HepG2 (cell line): ENCODE data around the gene MAPK6. TPM values are rescaled to one million over a fixed set of nuclear protein-coding genes. Genes with fewer than 3 reads are reported as not detected.
A peak's percentile ranks its signal among the peaks of the same experiment; 100 is the strongest.

Source experiments
- ATAC-seq: fragments of 200-7000 bp; cut with Tn5 transposase; 3 replicates; pipeline ENCODE4 v1.9.1; 2020; ENCODE audit warnings: mild to moderate bottlenecking, moderate library complexity
- BruUV-seq: library from RNA; stranded (reverse); fragments of 400-500 nt; replicated peaks from 2 replicates; lab custom pipeline; 2021; lab: Mats Ljungman, UMichigan
- CTCF ChIA-PET: fragments of 300-600 bp; formaldehyde crosslinking; extraction: SDS; loops from one replicate; lab custom pipeline; 2021; ENCODE audit warnings: low total read pairs, inconsistent platforms, low intra/inter-chr PET ratio; lab: Yijun Ruan, JAX
- POLR2A ChIA-PET: fragments of 350-600 bp; sonication (Branson Sonifier 250); formaldehyde crosslinking; loops from one replicate; lab custom pipeline; 2020; ENCODE audit warnings: antibody characterized with exemption, inconsistent platforms; lab: Yijun Ruan, JAX
- DNase-seq: peaks from one replicate; pipeline ENCODE4 v3.0.0-alpha.2; 2015; ENCODE audit warnings: low spot score
- FAIRE-seq: peaks from 3 replicates; lab custom pipeline; 2011; peaks lifted over from hg19 to GRCh38; lab: Jason Lieb, UNC
- H2AFZ ChIP-seq: one replicate; pipeline ENCODE4 v1.6.1; 2011; ENCODE audit warnings: low read length, inconsistent platforms
- H3K27ac ChIP-seq: fragments of 300-600 bp; 3 replicates; pipeline ENCODE4 v1.8.0; 2011; ENCODE audit warnings: mixed run types, mild to moderate bottlenecking, mixed read lengths, low read length, inconsistent platforms; ENCODE audit not compliant: insufficient read depth; ENCODE audit errors: extremely low read length
- H3K27me3 ChIP-seq, 2 experiments: fragments of 200-600 bp in 1 of 2; 2 replicates in 1 of 2; 3 replicates in 1 of 2; pipeline versions ENCODE4 v1.6.0 to v1.8.0; 2011; ENCODE audit warnings: low read length in 2 of 2, mild to moderate bottlenecking in 2 of 2, moderate library complexity in 2 of 2, inconsistent platforms in 1 of 2; ENCODE audit not compliant: insufficient read depth in 2 of 2, control insufficient read depth in 1 of 2
- H3K36me3 ChIP-seq, 2 experiments: fragments of 200-600 bp in 1 of 2; replicated peaks in 1 of 2; 2 replicates in 1 of 2; 3 replicates in 1 of 2; pipeline versions ENCODE4 v1.5.1 to v1.8.0; 2011; ENCODE audit warnings: low read length in 2 of 2, inconsistent platforms in 1 of 2; ENCODE audit not compliant: insufficient read depth in 2 of 2, control insufficient read depth in 1 of 2
- H3K4me1 ChIP-seq: 2 replicates; pipeline ENCODE4 v1.5.1; 2012; ENCODE audit warnings: low read length, inconsistent platforms; ENCODE audit not compliant: insufficient read depth
- H3K4me2 ChIP-seq: 2 replicates; pipeline ENCODE4 v1.6.0; 2011; ENCODE audit warnings: low read depth, low read length, inconsistent platforms
- H3K4me3 ChIP-seq, 3 experiments: fragments of 200-600 bp in 1 of 3; sonication (generic), shearing (Covaris generic) in 1 of 3; replicated peaks in 1 of 3; 2 replicates each; pipeline ENCODE4 v1.5.1; 2011 to 2016; ENCODE audit warnings: low read length in 3 of 3, inconsistent platforms in 2 of 3, low read depth in 2 of 3, mild to moderate bottlenecking in 2 of 3, control low read depth in 1 of 3, mixed read lengths in 1 of 3; ENCODE audit not compliant: insufficient read depth in 1 of 3
- H3K79me2 ChIP-seq: one replicate; pipeline ENCODE4 v1.6.1; 2011; ENCODE audit warnings: low read length, inconsistent platforms; ENCODE audit not compliant: insufficient read depth
- H3K9ac ChIP-seq: 2 replicates; pipeline ENCODE4 v1.6.0; 2011; ENCODE audit warnings: mild to moderate bottlenecking, low read depth, low read length, inconsistent platforms; ENCODE audit not compliant: insufficient read depth
- H3K9me3 ChIP-seq: 2 replicates; pipeline ENCODE4 v1.5.1; 2012; ENCODE audit warnings: mild to moderate bottlenecking, low read length
- H4K20me1 ChIP-seq: 2 replicates; pipeline ENCODE4 v1.6.0; 2011; ENCODE audit warnings: inconsistent platforms, mild to moderate bottlenecking, low read length, moderate library complexity; ENCODE audit not compliant: insufficient read depth
- MED8 ChIP-seq: sonication (generic); formaldehyde crosslinking; IDR thresholded peaks from 2 replicates; pipeline ENCODE4 v1.8.1; 2023; ENCODE audit warnings: mild to moderate bottlenecking, missing genetic modification reagents; ENCODE audit not compliant: insufficient replicate concordance
- MLX ChIP-seq: IDR thresholded peaks from 2 replicates; pipeline ENCODE4 v1.6.1; 2016
- POGK ChIP-seq: sonication (generic); formaldehyde crosslinking; conservative IDR thresholded peaks from 2 replicates; pipeline ENCODE4 v1.8.0; 2022; ENCODE audit warnings: mild to moderate bottlenecking, moderate library complexity, missing genetic modification reagents
- PTBP1 ChIP-seq: fragments of 200-400 bp; formaldehyde crosslinking; IDR thresholded peaks from 2 replicates; pipeline ENCODE4 v1.6.1; 2018; ENCODE audit warnings: low read length, low read depth; ENCODE audit not compliant: poor library complexity, severe bottlenecking
- SOX13 ChIP-seq, 3 experiments: fragments of 450-650 bp in 1 of 3; sonication (generic) in 1 of 3; formaldehyde crosslinking in 1 of 3; IDR thresholded peaks in 2 of 3; conservative IDR thresholded peaks in 1 of 3; 2 replicates each; pipeline versions ENCODE4 v1.5.0 to v1.6.1; 2016 to 2020; ENCODE audit warnings: antibody characterized with exemption in 1 of 3, mild to moderate bottlenecking in 1 of 3, missing compliant biosample characterization in 1 of 3, missing genetic modification reagents in 1 of 3, moderate library complexity in 1 of 3
- SSRP1 ChIP-seq: IDR thresholded peaks from 2 replicates; pipeline ENCODE4 v1.6.1; 2016; ENCODE audit warnings: control low read depth
- ZBTB3 ChIP-seq: sonication (generic); formaldehyde crosslinking; IDR thresholded peaks from 2 replicates; pipeline ENCODE4 v1.4.0; 2020; ENCODE audit warnings: low read depth, mild to moderate bottlenecking, moderate library complexity, missing genetic modification reagents, borderline replicate concordance
- ZFY ChIP-seq: sonication (generic); formaldehyde crosslinking; IDR thresholded peaks from 2 replicates; pipeline ENCODE4 v1.4.0; 2020; ENCODE audit warnings: missing genetic modification reagents
- ZNF121 ChIP-seq: sonication (generic); formaldehyde crosslinking; IDR thresholded peaks from 2 replicates; pipeline ENCODE4 v1.5.0; 2020; ENCODE audit warnings: mild to moderate bottlenecking, missing genetic modification reagents
- ZNF414 ChIP-seq: sonication (generic); formaldehyde crosslinking; IDR thresholded peaks from 2 replicates; pipeline ENCODE4 v1.5.0; 2020; ENCODE audit warnings: missing genetic modification reagents
- ZNF646 ChIP-seq: sonication (generic); formaldehyde crosslinking; IDR thresholded peaks from 2 replicates; pipeline ENCODE4 v1.9.0; 2021; ENCODE audit warnings: mild to moderate bottlenecking, missing genetic modification reagents
- ZNF7 ChIP-seq: IDR thresholded peaks from 2 replicates; pipeline ENCODE4 v1.6.1; 2016; ENCODE audit warnings: missing biosample characterization, missing genetic modification reagents
- in situ Hi-C: cut with HindIII; loops from 2 replicates; pipeline ENCODE4 v1.10.0; 2017; ENCODE audit warnings: low pct_unique_long_range_greater_than_20kb; ENCODE audit not compliant: extremely low pct_ligation_motif_present
- intact Hi-C: fragments of 100-400 bp; cut with micrococcal nuclease; formaldehyde crosslinking; loops from one replicate; pipeline ENCODE4 v1.10.0; 2022; ENCODE audit not compliant: unreplicated experiment
- polyA plus RNA-seq, 8 experiments: library from polyadenylated mRNA; depleted of rRNA in 3 of 8; stranded (reverse) in 7 of 8; unstranded in 1 of 8; fragments of >200 nt; fragmentation: Illumina TruSeq in 4 of 8; extraction: Trizol in 4 of 8; gene quantifications; 2 replicates each; pipeline versions ENCODE4 v1.2.1 to v1.2.3, GENCODE V29; 2011 to 2016; ENCODE audit warnings: low read depth in 4 of 8, missing spikeins in 1 of 8, mixed read lengths in 1 of 8; ENCODE audit not compliant: insufficient read depth in 1 of 8
- total RNA-seq, 5 experiments: library from RNA; depleted of rRNA; stranded (reverse); fragments of >200 nt; fragmentation: Illumina TruSeq; extraction: Trizol; gene quantifications; 2 replicates each; pipeline ENCODE4 v1.2.3, GENCODE V29; 2016; ENCODE audit warnings: low read depth in 1 of 5

The MAPK6 gene
- total and polyA plus RNA-seq, 2 of the 13 experiments (the other 11 are each of a cell fraction or from before 2014, with no cell fraction given): 89.5 to 99.7 TPM

- Histone ChIP-seq H3K4me1 (peaks cover 61% of the 10 kb centered on the region), H3K79me2 (no peaks in the 10 kb centered on the region), H3K9me3 (no peaks in the 10 kb centered on the region), H3K27me3 (no peaks in the 10 kb centered on the region), H3K27ac (no peak overlapping the region), H3K36me3 (peaks cover 0 to 14% of the 10 kb centered on the region in 2 experiments; a peak in 4 of 5 replicates), H3K4me2 (no peak overlapping the region), H2AFZ (no peak overlapping the region), H4K20me1 (no peaks in the 10 kb centered on the region), H3K4me3 (no peak overlapping the region), H3K9ac (no peak overlapping the region)
- intact Hi-C loops: no loop called here
- ChIA-PET POLR2A (interaction anchor here (1.5 to 2.2 kb wide), 2 partner anchors 10 to 96 kb away, joined by 5 to 8 read pairs; partner anchors contain the start of gene LEO1), CTCF (no interaction called here)
- ATAC-seq (peak; percentile 15; the same call in 2 of the 3 replicates), FAIRE-seq (no peak), DNase-seq (no peak)
- in situ Hi-C loops: no loop called here
- no TSS peak for BruUV-seq
- TF ChIP-seq SSRP1 (0 out of 2 replicates have a peak, but pooled peaks have one; percentile 24), PTBP1 (no peak), SOX13 (IDR thresholded peaks at IDR 0.05) (no peak), SOX13 (CRISPR knock-in tag; conservative IDR thresholded peaks at IDR 0.05 in 1 of 2, IDR thresholded peaks at IDR 0.05 in 1 of 2) (no peak), ZBTB3 (CRISPR knock-in tag) (no peak), MLX (CRISPR knock-in tag) (no peak), ZNF7 (CRISPR knock-in tag) (no peak), ZNF121 (CRISPR knock-in tag) (peak; percentile 74), MED8 (CRISPR knock-in tag) (no peak), ZNF414 (CRISPR knock-in tag) (no peak), ZFY (no peak), POGK (CRISPR knock-in tag) (no peak), ZNF646 (CRISPR knock-in tag) (no peak)
Measured at GRCh38 chr15:52067545-52067926, 48.5 kb downstream of the MAPK6 start.
